ENCODE measurements around the gene RSAD2. TPM values are rescaled to one million over a fixed set of nuclear protein-coding genes. Genes with fewer than 3 reads are reported as not detected.

RSAD2 gene
- total and polyA plus RNA-seq, 12 donors: 1.6 to 16.1 (median 5.4) TPM

DNA sequence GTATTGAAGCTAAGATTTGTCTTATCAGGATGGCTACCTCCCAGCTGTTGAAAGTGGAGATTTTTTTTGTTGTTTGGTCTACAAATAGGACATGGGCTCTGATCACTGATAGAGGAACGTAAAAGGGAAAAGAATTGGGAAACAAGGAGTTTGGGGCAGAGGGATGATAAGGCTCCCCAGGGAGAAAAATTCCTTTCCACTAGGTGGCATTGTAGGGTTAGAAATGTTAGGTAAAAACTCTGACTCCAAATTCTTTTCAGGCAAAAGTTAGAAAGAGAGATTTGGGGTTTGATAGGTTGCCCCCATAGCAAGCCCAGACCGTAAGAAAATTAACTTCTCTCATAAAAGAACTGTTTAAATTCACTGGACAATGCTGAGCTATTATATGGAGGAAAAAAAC is 31.7 kb upstream of the RSAD2 start:
- Histone ChIP-seq H3K9me3 (peaks cover 0 to 99% (median 82%) of the 10 kb centered on the region in 11 donors), H3K27ac (no peak overlapping the region), H3K4me1 (no peaks in the 10 kb centered on the region), H3K4me3 (no peak overlapping the region), H3K36me3 (peaks cover 0 to 59% (median 43%) of the 10 kb centered on the region in 9 donors), H3K27me3 (no peaks in the 10 kb centered on the region)
- 95% methylated on average over 2 of the region's 2 CpGs for WGBS, 2 donors
- DNase-seq: no peak
- ATAC-seq: no peak
- TF ChIP-seq, protein P1, sequence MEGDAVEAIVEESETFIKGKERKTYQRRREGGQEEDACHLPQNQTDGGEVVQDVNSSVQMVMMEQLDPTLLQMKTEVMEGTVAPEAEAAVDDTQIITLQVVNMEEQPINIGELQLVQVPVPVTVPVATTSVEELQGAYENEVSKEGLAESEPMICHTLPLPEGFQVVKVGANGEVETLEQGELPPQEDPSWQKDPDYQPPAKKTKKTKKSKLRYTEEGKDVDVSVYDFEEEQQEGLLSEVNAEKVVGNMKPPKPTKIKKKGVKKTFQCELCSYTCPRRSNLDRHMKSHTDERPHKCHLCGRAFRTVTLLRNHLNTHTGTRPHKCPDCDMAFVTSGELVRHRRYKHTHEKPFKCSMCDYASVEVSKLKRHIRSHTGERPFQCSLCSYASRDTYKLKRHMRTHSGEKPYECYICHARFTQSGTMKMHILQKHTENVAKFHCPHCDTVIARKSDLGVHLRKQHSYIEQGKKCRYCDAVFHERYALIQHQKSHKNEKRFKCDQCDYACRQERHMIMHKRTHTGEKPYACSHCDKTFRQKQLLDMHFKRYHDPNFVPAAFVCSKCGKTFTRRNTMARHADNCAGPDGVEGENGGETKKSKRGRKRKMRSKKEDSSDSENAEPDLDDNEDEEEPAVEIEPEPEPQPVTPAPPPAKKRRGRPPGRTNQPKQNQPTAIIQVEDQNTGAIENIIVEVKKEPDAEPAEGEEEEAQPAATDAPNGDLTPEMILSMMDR (IDR thresholded peaks at IDR 0.05): no peak
- intact Hi-C loops (cut with DNase I): no loop called here

DNA sequence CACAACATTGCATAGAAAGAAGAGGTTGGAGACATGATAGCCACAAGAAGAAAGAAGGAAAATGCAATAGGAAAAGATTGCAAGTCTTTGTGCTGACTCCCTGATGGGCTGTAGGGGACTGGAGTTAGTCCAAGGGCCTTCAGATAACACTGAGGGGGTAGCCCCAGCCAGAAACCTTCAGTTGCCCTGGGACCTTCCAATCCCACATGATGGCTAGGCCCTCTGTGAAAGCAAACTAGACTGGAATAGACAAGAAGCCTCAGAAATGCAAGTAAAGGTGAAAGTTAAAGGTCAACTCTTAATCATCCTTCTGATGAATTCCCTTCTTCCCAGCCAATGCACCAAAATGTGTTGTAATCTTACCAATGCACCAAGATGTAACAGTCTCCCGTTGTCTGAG is 31.0 kb upstream of the RSAD2 start:
- Histone ChIP-seq H3K4me3 (no peak overlapping the region), H3K36me3 (peaks cover 0 to 65% (median 49%) of the 10 kb centered on the region in 9 donors), H3K9me3 (peaks cover 0 to 95% (median 82%) of the 10 kb centered on the region in 11 donors), H3K27ac (no peak overlapping the region), H3K27me3 (no peaks in the 10 kb centered on the region), H3K4me1 (no peaks in the 10 kb centered on the region)
- TF ChIP-seq, protein P1 (IDR thresholded peaks at IDR 0.05): no peak
- intact Hi-C loops (cut with DNase I): no loop called here
- ATAC-seq (no peak), DNase-seq (no peak)
- WGBS, 2 donors: 69 to 97% methylated on average over 1 of the region's 1 CpG

DNA sequence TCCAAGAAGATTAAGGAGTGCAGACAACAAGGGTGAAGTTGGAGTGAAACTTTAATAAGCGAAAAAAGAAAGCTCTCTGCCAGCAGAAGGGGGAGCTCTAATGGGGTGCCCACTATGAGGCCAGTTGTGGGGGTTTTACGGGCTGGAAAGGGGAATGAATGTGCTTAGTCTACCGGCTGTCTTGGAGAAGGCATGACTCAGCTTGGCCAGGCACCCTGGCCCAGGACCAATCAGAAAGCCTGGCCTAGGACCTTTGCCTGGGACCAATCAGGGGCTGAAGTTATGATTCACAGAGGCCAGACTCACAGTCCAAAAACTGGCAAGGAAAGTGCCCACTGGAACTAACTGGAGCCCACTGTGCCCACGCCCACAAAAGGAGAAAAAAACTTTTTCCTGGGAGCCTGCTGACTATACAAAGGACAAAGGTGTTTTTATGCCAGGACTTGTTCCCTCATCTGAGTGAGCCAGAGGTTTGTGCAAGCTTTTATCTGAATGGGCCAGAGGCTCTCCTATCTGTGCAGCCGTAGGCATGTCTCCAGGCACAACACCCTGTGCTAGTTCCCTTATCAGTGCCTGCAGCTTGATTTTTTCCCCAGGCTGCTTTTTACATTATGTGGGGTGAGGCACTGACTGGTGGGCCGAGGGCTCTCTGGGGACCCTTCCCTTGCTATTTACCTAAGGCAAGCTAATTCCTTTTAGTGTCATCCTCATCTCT is 30.5 kb upstream of the RSAD2 start:
- H3K9me3 ChIP-seq: peaks cover 0 to 93% (median 77%) of the 10 kb centered on the region in 11 donors
- intact Hi-C loops (cut with DNase I): no loop called here
- DNase-seq (no peak), ATAC-seq (peak in 1 of 8 donors; percentile 34)
- H3K4me1 ChIP-seq: no peaks in the 10 kb centered on the region
- H3K27ac ChIP-seq: no peak overlapping the region
- TF ChIP-seq, protein P1 (IDR thresholded peaks at IDR 0.05): no peak
- 82 to 86% methylated on average over 6 of the region's 6 CpGs for WGBS, 2 donors
- H3K4me3 ChIP-seq: no peak overlapping the region
- H3K36me3 ChIP-seq: peaks cover 0 to 71% (median 49%) of the 10 kb centered on the region in 9 donors
- no peaks in the 10 kb centered on the region for H3K27me3 ChIP-seq

DNA sequence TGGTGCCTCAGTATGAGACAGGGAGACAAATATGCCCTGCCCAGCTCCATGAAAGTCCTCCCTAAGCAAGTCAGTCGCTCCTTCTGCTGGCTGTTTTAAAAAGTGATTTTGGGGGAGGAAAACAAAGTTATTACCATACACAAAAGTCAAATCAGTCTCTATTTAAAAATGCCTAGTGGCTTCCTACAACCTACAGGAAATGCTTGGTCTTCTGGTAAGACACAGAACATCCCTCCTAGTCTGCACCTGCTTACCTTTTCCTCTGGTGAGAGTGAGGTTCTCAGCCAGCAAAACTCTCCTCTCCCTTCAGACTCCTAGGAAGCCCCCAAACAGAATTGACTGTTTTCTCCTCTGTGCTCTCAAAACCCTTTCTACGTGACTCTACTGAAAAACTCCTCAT is 25.4 kb upstream of the RSAD2 start:
- TF ChIP-seq, protein P1 (IDR thresholded peaks at IDR 0.05): no peak
- Histone ChIP-seq H3K9me3 (peaks cover 0 to 43% (median 28%) of the 10 kb centered on the region in 11 donors), H3K36me3 (peaks cover 0 to 96% (median 39%) of the 10 kb centered on the region in 9 donors), H3K27ac (no peak overlapping the region), H3K4me3 (no peak overlapping the region), H3K27me3 (no peaks in the 10 kb centered on the region), H3K4me1 (no peaks in the 10 kb centered on the region)
- DNase-seq (no peak), ATAC-seq (no peak)
- WGBS, 2 donors: 96 to 98% methylated on average over 2 of the region's 2 CpGs
- intact Hi-C loops (cut with DNase I): no loop called here
